DND-41 (cell line): ENCODE data around the gene TRAF2.

Experiments
- EZH2 ChIP-seq: IDR thresholded peaks from 3 replicates; pipeline ENCODE4 v1.6.1; 2012; ENCODE audit warnings: borderline replicate concordance, low read depth, mild to moderate bottlenecking, moderate library complexity, low read length, inconsistent platforms; ENCODE audit not compliant: severe bottlenecking
- TF ChIP-seq, protein P1 (sequence below): IDR thresholded peaks from 2 replicates; pipeline ENCODE4 v1.5.1; 2012; ENCODE audit warnings: borderline replicate concordance, low read length, moderate library complexity, mild to moderate bottlenecking; ENCODE audit not compliant: poor library complexity, severe bottlenecking; ENCODE audit errors: extremely low read depth

DNA sequence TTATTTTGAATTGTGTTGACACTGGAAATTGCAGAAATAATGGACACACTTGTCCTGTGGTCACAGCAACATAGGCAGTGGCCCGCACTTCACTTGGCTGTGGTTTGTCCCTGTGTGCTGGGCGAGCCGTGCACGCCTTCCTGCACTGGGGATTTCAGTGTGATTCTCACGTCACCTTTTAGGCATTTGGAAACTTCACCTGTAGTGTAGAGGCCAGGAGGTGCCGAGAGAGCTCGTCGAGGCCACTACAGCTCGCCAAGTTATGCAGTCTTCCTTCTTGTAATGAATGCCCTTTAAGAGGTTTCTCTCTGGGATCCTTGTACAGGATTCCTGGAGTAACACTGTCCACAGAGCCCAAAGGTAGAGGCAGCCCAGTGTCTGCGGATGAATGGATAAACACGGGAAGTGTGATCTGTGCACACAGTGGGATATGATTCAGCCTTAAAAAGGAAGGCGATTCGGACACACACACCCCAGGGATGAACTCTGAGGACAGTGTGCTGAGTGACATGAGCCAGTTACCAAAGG, 14.7 kb downstream of the TRAF2 start:
- TF ChIP-seq, protein P1, sequence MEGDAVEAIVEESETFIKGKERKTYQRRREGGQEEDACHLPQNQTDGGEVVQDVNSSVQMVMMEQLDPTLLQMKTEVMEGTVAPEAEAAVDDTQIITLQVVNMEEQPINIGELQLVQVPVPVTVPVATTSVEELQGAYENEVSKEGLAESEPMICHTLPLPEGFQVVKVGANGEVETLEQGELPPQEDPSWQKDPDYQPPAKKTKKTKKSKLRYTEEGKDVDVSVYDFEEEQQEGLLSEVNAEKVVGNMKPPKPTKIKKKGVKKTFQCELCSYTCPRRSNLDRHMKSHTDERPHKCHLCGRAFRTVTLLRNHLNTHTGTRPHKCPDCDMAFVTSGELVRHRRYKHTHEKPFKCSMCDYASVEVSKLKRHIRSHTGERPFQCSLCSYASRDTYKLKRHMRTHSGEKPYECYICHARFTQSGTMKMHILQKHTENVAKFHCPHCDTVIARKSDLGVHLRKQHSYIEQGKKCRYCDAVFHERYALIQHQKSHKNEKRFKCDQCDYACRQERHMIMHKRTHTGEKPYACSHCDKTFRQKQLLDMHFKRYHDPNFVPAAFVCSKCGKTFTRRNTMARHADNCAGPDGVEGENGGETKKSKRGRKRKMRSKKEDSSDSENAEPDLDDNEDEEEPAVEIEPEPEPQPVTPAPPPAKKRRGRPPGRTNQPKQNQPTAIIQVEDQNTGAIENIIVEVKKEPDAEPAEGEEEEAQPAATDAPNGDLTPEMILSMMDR: no peak
- no peak for TF ChIP-seq EZH2
